Effector memory CD4-positive, alpha-beta T cell (primary cell): ENCODE data around the gene FGFBP1.
"Not testable (repeated sequence)": the region's sequence is repeated elsewhere in the genome, so short reads cannot be mapped to it uniquely, and the experiment has no call there.

Source experiments
- DNase-seq, 3 donors: peaks; one replicate each; pipeline ENCODE4 v3.0.0-alpha.2; 2020
- H3K27ac ChIP-seq: 2 replicates; pipeline ENCODE4 v1.7.0; 2013; ENCODE audit warnings: mild to moderate bottlenecking, low read length, moderate library complexity; ENCODE audit not compliant: insufficient read depth, poor library complexity, severe bottlenecking
- H3K27me3 ChIP-seq: replicated peaks from 2 replicates; pipeline ENCODE4 v1.7.0; 2013; ENCODE audit warnings: mild to moderate bottlenecking, low read length; ENCODE audit not compliant: insufficient read depth, control insufficient read depth, poor library complexity, severe bottlenecking
- H3K36me3 ChIP-seq: 2 replicates; pipeline ENCODE4 v1.7.0; 2013; ENCODE audit warnings: mild to moderate bottlenecking, low read length, moderate library complexity; ENCODE audit not compliant: control insufficient read depth, insufficient read depth
- H3K4me1 ChIP-seq: 2 replicates; pipeline ENCODE4 v1.7.0; 2013; ENCODE audit warnings: low read length, mild to moderate bottlenecking; ENCODE audit not compliant: control insufficient read depth, insufficient read depth, poor library complexity, severe bottlenecking
- H3K4me3 ChIP-seq: 2 replicates; pipeline ENCODE4 v1.7.0; 2013; ENCODE audit warnings: low read length, low read depth, mild to moderate bottlenecking; ENCODE audit not compliant: insufficient read depth, poor library complexity, severe bottlenecking
- H3K9me3 ChIP-seq: 2 replicates; pipeline ENCODE4 v1.7.0; 2013; ENCODE audit warnings: mild to moderate bottlenecking, low read length, moderate library complexity; ENCODE audit not compliant: control insufficient read depth

The FGFBP1 gene

GRCh38 chr4:15929540-15929939 is 9.0 kb downstream of the FGFBP1 start:
- H3K36me3 ChIP-seq, result no peaks in the 10 kb centered on the region
- no peaks in the 10 kb centered on the region for H3K9me3 ChIP-seq
- no peak overlapping the region for H3K27ac ChIP-seq
- DNase-seq, result no peak
- H3K4me3 ChIP-seq, result no peak overlapping the region
- H3K27me3 ChIP-seq, result no peaks in the 10 kb centered on the region
- H3K4me1 ChIP-seq, result no peaks in the 10 kb centered on the region

DNA sequence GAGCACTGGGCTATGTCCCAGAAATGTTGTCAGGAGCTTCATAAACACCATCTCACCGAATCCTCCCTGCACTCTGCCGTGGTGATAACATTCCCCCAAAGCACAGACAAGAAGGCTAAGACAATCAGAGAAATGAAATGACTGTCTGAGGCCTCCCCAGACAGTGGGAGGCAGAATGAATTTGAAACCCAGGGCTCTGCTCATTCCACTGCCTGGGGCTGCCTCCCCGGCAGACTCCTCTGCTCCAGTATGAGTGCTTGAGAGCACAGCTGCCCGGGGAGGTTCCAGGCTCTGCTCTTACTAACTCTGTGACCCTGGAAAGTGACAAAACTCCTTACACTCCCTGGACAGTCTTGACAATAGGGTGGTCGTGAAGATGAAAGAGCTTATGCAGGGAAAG is 9.7 kb downstream of the FGFBP1 start:
- Histone ChIP-seq H3K9me3 (no peaks in the 10 kb centered on the region), H3K27ac (no peak overlapping the region), H3K36me3 (no peaks in the 10 kb centered on the region), H3K4me3 (no peak overlapping the region), H3K27me3 (no peaks in the 10 kb centered on the region), H3K4me1 (no peaks in the 10 kb centered on the region)
- DNase-seq, result no peak

DNA sequence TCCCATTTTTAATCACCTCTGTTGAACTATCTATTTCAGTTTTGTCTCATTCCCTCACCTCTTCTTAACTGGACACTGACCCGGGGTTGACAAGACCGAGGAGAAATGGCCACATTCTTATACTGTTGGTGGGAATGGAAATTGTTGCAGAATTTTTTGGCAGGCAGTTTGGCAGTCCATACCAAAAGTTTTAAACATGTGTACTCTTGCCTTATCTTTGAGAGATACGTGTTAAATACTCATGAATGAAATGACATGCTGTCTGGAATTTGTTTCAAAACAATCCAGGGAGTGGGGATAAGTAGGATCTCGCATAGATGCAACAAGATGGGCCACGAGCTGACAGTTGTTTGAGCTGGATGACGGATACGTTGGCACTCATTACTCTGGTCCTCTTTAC is 12.1 kb downstream of the FGFBP1 start:
- no peaks in the 10 kb centered on the region for H3K27me3 ChIP-seq

GRCh38 chr4:15925830-15926229 is 12.7 kb downstream of the FGFBP1 start:
- Histone ChIP-seq H3K36me3 (no peaks in the 10 kb centered on the region), H3K4me1 (no peaks in the 10 kb centered on the region), H3K27ac (no peak overlapping the region), H3K27me3 (no peaks in the 10 kb centered on the region), H3K9me3 (no peaks in the 10 kb centered on the region), H3K4me3 (no peak overlapping the region)
- no peak for DNase-seq

More for the DNA sequence above, 12.1 kb downstream of the FGFBP1 start:
- no peaks in the 10 kb centered on the region for H3K9me3 ChIP-seq
- DNase-seq, result no peak
- H3K4me1 ChIP-seq, result no peaks in the 10 kb centered on the region
- H3K27ac ChIP-seq, result no peak overlapping the region
- H3K4me3 ChIP-seq, result no peak overlapping the region
- no peaks in the 10 kb centered on the region for H3K36me3 ChIP-seq

- no peaks in the 10 kb centered on the region for H3K4me1 ChIP-seq
- no peaks in the 10 kb centered on the region for H3K27me3 ChIP-seq
- DNase-seq, result no peak
- H3K9me3 ChIP-seq, result no peaks in the 10 kb centered on the region
- no peaks in the 10 kb centered on the region for H3K36me3 ChIP-seq
- H3K4me3 ChIP-seq, result no peak overlapping the region
- H3K27ac ChIP-seq, result no peak overlapping the region
Observed at GRCh38 chr4:15921592-15921932, 17.0 kb downstream of the FGFBP1 start.

DNA sequence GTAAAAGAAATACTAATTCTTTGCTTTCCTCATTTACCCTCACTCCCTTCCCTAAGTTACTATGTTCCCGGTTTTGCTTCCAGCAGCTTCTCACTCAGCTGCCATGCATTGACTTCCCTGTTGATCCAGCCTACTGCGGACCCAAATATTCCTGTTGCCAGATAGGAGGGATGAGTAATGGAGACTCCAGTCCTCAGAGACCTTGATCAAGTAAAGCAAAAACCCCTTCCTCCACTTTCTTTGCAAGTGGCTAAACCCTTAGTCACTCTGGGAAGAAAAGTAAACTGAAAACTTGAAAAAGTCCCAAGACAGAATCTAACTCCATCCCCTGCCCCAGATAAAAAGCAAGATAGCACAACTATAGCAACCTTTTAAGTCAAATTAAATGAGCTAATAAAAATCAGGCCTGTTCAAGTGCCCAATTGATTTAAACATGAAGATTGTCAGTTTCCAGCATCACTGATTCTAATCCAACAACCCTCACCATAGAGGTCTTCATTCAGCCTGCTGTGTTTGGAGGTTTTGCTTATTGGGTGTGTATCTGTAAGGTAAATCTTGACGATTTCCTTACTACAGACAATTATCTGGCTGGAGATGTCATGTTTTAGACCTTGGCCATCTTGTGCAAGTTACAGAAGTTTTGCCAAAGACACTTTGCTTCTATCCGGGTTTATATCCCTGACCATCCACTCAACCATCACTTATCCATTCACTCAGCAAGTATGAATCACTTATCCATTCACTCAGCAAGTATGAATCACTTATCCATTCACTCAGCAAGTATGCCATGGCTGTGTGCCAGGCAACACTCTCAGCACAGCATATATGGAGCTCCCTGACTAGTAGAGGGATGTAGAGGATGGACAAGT is 17.6 kb downstream of the FGFBP1 start:
- no peak for DNase-seq
- H3K9me3 ChIP-seq, result no peaks in the 10 kb centered on the region
- H3K4me1 ChIP-seq, result no peaks in the 10 kb centered on the region
- H3K36me3 ChIP-seq, result no peaks in the 10 kb centered on the region
- no peaks in the 10 kb centered on the region for H3K27me3 ChIP-seq
- H3K27ac ChIP-seq, result no peak overlapping the region
- H3K4me3 ChIP-seq, result no peak overlapping the region

GRCh38 chr4:15918484-15919129 is 19.9 kb downstream of the FGFBP1 start:
- Histone ChIP-seq H3K9me3 (no peaks in the 10 kb centered on the region), H3K36me3 (no peaks in the 10 kb centered on the region), H3K4me1 (no peaks in the 10 kb centered on the region), H3K27ac (no peak overlapping the region), H3K27me3 (no peaks in the 10 kb centered on the region), H3K4me3 (no peak overlapping the region)
- no peak for DNase-seq

GRCh38 chr4:15917297-15917696 is 21.2 kb downstream of the FGFBP1 start:
- no peak for DNase-seq
- H3K27ac ChIP-seq, result no peak overlapping the region
- H3K27me3 ChIP-seq, result no peaks in the 10 kb centered on the region
- no peak overlapping the region for H3K4me3 ChIP-seq
- no peaks in the 10 kb centered on the region for H3K36me3 ChIP-seq
- no peaks in the 10 kb centered on the region for H3K9me3 ChIP-seq
- no peaks in the 10 kb centered on the region for H3K4me1 ChIP-seq

DNA sequence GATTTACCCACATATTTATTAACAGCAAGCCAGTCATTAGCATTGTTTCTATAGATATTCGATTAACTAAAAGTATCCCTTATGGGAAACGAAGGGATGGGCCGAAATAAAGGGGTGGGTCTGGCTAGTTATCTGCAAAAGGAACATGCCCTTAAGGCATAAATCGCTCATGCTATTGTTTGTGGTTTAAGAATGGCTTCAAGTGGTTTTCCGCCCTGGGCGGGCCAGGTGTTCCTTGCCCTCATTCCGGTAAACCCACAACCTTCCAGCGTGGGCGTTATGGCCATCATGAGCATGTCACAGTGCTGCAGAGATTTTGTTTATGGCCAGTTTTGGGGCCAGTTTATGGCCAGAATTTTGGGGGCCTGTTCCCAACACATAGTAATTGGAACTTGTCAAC is 22.2 kb downstream of the FGFBP1 start:
- not testable (repeated sequence) for H3K27ac ChIP-seq

DNA sequence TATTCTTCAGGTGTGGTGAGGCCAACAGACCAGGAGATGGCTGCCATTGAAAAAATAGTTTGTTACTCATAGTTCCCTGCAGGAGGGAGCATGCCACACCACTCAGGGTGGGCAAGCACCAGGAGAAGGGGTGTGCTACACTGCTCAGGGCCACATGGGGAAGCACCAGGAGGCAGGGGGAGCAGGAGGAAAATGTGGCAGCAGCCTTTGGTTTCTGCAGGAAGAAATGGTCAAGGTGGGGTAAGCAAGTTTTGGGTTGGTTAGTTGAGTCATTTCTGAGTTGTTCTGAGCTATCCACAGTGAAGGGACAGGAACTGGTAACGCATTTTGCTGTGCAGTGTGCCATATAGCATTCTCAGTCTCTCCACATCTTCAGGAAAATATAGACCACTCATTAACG is 23.8 kb downstream of the FGFBP1 start:
- no peaks in the 10 kb centered on the region for H3K36me3 ChIP-seq
- H3K27me3 ChIP-seq, result no peaks in the 10 kb centered on the region
- no peak overlapping the region for H3K27ac ChIP-seq
- no peaks in the 10 kb centered on the region for H3K4me1 ChIP-seq
- no peak overlapping the region for H3K4me3 ChIP-seq
- no peaks in the 10 kb centered on the region for H3K9me3 ChIP-seq
- DNase-seq, result no peak

More for the DNA sequence above, 22.2 kb downstream of the FGFBP1 start:
- DNase-seq, H3K36me3 ChIP-seq, H3K9me3 ChIP-seq, H3K4me1 ChIP-seq, H3K4me3 ChIP-seq, H3K27me3 ChIP-seq: not testable (repeated sequence)
